HEK293T (cell line): ENCODE results near the gene POLR2C.

Source experiments
- CTCF ChIA-PET: fragments of 350-600 bp; formaldehyde crosslinking; extraction: SDS; loops from one replicate; lab custom pipeline; 2021; ENCODE audit warnings: antibody characterized with exemption, inconsistent platforms; lab: Yijun Ruan, JAX
- POLR2A ChIA-PET: fragments of 350-600 bp; formaldehyde crosslinking; extraction: SDS; loops from one replicate; lab custom pipeline; 2020; ENCODE audit warnings: antibody characterized with exemption, inconsistent platforms; lab: Yijun Ruan, JAX
- DNase-seq: peaks from one replicate; pipeline ENCODE4 v3.0.0; 2012; ENCODE audit warnings: mixed read lengths; ENCODE audit errors: extremely low spot score
- ARNT ChIP-seq: fragments of 450-650 bp; IDR thresholded peaks from 2 replicates; pipeline ENCODE4 v1.6.1; 2017; ENCODE audit warnings: mild to moderate bottlenecking
- BHLHE40 ChIP-seq: fragments of 450-650 bp; IDR thresholded peaks from 2 replicates; pipeline ENCODE4 v1.6.1; 2016; ENCODE audit warnings: mild to moderate bottlenecking, moderate library complexity, borderline replicate concordance
- CTBP1 ChIP-seq: fragments of 450-650 bp; IDR thresholded peaks from 2 replicates; pipeline ENCODE4 v1.6.1; 2016; ENCODE audit warnings: borderline replicate concordance
- ELF4 ChIP-seq: fragments of 450-650 bp; IDR thresholded peaks from 2 replicates; pipeline ENCODE4 v1.6.1; 2017; ENCODE audit warnings: antibody characterized with exemption
- FOXA1 ChIP-seq: fragments of 450-650 bp; IDR thresholded peaks from 2 replicates; pipeline ENCODE4 v1.6.1; 2016; ENCODE audit warnings: mild to moderate bottlenecking
- FOXK2 ChIP-seq: fragments of 450-650 bp; IDR thresholded peaks from 2 replicates; pipeline ENCODE4 v1.6.1; 2016; ENCODE audit warnings: mild to moderate bottlenecking
- FOXM1 ChIP-seq: fragments of 450-650 bp; IDR thresholded peaks from 2 replicates; pipeline ENCODE4 v1.6.1; 2017; ENCODE audit warnings: mild to moderate bottlenecking, borderline replicate concordance
- HDGF ChIP-seq: fragments of 450-650 bp; IDR thresholded peaks from 2 replicates; pipeline ENCODE4 v1.6.1; 2017; ENCODE audit warnings: antibody characterized with exemption, borderline replicate concordance
- L3MBTL2 ChIP-seq: fragments of 450-650 bp; conservative IDR thresholded peaks from 2 replicates; pipeline ENCODE4 v1.6.1; 2016; ENCODE audit warnings: mild to moderate bottlenecking
- LEF1 ChIP-seq: fragments of 450-650 bp; IDR thresholded peaks from 2 replicates; pipeline ENCODE4 v1.6.1; 2017; ENCODE audit warnings: mild to moderate bottlenecking, borderline replicate concordance
- NFRKB ChIP-seq: fragments of 450-650 bp; IDR thresholded peaks from 2 replicates; pipeline ENCODE4 v1.6.1; 2016; ENCODE audit warnings: mild to moderate bottlenecking, moderate library complexity
- SP1 ChIP-seq: fragments of 450-650 bp; IDR thresholded peaks from 2 replicates; pipeline ENCODE4 v1.6.1; 2017
- SUZ12 ChIP-seq: fragments of 450-650 bp; IDR thresholded peaks from 2 replicates; pipeline ENCODE4 v1.6.1; 2016; ENCODE audit warnings: mild to moderate bottlenecking
- TARDBP ChIP-seq: fragments of 450-650 bp; IDR thresholded peaks from 2 replicates; pipeline ENCODE4 v1.6.1; 2016
- ZNF384 ChIP-seq: fragments of 450-650 bp; IDR thresholded peaks from 2 replicates; pipeline ENCODE4 v1.6.1; 2016
- TF ChIP-seq, protein P1 (sequence below): fragments of 450-650 bp; IDR thresholded peaks from 2 replicates; pipeline ENCODE4 v1.6.1; 2016

Gene POLR2C

DNA sequence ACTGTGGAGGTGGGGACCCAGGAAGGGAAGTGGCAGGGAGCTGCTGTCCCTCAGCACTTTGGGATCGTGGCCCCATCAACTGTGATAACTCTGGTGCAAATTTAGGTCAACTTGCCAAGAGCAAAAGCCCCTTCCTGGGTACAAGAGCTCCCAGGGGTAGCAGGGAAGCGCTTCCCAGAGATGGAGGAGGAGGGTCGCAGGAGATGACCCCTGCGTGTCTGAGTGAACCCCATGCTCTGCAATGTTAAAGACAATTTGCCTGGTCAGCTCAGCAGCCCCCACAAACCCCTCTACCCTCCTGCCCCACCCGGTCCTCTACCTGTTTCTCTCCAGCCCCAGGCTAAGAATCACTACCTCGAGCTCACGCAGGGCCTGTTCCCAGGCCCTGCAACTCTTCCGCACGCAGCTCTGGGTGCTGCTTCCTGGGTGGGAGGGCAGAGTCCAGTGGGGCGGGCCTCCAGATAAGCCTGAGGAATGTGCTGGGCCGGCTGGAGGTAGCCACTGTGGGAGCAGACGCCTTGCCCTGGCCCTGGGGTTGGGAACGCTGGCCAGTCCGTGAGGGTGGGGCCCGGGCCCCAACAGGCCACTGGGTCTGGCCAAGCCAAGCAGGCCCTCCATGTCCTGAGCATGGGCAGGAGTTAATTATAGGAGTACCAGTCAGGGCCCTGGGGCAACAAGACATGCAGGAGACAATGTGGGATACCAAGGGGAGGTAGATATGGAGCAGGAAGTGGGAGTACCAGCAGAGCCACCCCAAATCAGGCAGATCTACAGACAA, 17.7 kb downstream of the POLR2C start:
- DNase-seq = no peak
- TF ChIP-seq FOXK2 (no peak), HDGF (no peak), CTBP1 (no peak), SP1 (no peak), TARDBP (no peak), L3MBTL2 (no peak), ELF4 (no peak), FOXM1 (no peak), NFRKB (no peak)
- ChIA-PET CTCF (no interaction called here), POLR2A (interaction anchor here (1.0 kb wide), 1 partner anchor 33 kb away, joined by 3 read pairs; the partner anchor contains the start of genes CIAPIN1 and COQ9)

DNA sequence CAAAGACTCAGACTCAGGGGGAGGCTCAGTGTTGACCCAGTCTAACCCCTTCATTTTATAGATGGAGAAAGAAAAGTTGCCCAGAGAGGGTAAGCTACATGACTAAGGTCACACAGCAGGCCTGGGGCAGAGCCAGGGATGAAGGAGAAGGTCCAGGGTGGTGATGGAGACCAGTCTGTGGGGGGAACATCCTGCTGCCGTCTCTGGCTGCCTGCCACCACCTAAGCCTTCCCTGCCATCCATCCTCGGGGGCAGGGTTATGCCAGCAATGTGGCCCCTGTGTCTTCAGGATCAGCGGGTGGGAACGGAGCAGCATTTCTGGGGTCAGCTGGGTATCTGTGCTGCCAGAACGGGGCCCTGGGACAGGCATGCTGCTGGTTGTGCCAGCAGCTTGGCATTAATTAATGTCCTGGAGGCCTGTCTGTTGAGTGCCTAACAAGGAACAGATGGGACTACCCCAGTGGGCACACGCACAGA, 18.3 kb downstream of the POLR2C start:
- CTCF ChIA-PET = interaction anchor here (0.8 kb wide), 1 partner anchor 39 kb away, joined by 4 read pairs; no protein-coding TSS in a partner anchor
- POLR2A ChIA-PET = no interaction called here
- no peak for DNase-seq
- TF ChIP-seq HDGF (no peak), NFRKB (no peak), ELF4 (no peak), FOXA1 (no peak), FOXK2 (no peak), L3MBTL2 (no peak), SP1 (no peak), ARNT (no peak), LEF1 (no peak), TARDBP (no peak), ZNF384 (no peak), BHLHE40 (no peak), CTBP1 (no peak), FOXM1 (no peak), SUZ12 (no peak)
- TF ChIP-seq, protein P1, sequence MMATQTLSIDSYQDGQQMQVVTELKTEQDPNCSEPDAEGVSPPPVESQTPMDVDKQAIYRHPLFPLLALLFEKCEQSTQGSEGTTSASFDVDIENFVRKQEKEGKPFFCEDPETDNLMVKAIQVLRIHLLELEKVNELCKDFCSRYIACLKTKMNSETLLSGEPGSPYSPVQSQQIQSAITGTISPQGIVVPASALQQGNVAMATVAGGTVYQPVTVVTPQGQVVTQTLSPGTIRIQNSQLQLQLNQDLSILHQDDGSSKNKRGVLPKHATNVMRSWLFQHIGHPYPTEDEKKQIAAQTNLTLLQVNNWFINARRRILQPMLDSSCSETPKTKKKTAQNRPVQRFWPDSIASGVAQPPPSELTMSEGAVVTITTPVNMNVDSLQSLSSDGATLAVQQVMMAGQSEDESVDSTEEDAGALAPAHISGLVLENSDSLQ = no peak

DNA sequence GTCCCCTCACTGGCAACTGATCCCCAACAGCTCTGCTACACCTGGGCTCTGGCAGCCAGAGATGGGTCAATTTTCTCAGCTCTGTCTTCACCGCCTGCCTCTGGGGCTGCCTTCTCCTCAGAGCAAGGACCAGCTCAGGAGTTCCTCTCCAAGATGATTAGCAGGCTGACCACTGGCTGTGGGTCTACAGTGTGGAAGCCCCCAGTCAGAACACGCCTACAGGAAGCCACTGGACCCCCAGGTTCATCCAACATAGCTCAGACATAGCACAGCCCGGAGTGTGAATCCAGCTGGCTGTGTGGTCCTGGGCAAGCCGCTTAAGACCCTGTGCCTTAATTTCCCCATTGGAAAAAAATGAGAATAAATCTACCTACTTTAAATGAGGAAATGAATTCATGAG, 18.9 kb downstream of the POLR2C start:
- no peak for DNase-seq
- POLR2A ChIA-PET = no interaction called here
- CTCF ChIA-PET = interaction anchor here (0.8 kb wide), 1 partner anchor 38 kb away, joined by 4 read pairs; no protein-coding TSS in a partner anchor
- no peak for TF ChIP-seq FOXA1
- TF ChIP-seq NFRKB = no peak

DNA sequence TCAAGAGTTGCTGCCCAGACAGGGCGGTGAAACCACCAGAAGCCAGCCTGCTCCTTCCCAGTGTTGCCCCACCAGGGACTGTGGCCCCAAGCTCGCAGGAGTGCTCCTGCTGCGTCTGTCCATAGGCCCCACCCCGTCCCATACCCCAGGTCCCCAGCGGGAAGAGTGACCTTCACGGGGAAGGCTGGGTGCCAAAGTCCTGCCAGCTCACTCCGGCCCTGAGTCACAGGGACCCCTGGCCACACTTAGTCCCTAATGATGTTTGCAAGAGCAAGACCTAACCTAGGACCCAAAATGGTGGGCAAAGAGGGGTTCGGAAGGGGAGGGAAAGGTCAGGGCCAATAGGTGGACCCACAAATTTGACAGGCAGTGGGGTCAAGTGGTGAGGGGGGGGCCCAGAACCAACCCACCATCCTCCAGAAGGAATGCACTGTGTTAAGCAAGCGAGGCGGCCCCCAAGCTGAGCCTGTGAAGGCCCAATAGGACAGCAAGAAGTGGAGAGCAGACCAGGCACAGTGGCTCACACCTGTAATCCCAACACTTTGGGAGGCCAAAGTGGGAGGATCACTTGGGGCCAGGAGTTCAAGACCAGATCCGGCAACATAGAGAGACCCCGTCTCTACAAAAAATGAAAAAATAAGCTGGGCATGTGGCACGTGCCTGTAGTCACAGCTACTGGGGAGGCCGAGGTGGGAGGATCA, 20.5 kb downstream of the POLR2C start:
- CTCF ChIA-PET = no interaction called here

DNA sequence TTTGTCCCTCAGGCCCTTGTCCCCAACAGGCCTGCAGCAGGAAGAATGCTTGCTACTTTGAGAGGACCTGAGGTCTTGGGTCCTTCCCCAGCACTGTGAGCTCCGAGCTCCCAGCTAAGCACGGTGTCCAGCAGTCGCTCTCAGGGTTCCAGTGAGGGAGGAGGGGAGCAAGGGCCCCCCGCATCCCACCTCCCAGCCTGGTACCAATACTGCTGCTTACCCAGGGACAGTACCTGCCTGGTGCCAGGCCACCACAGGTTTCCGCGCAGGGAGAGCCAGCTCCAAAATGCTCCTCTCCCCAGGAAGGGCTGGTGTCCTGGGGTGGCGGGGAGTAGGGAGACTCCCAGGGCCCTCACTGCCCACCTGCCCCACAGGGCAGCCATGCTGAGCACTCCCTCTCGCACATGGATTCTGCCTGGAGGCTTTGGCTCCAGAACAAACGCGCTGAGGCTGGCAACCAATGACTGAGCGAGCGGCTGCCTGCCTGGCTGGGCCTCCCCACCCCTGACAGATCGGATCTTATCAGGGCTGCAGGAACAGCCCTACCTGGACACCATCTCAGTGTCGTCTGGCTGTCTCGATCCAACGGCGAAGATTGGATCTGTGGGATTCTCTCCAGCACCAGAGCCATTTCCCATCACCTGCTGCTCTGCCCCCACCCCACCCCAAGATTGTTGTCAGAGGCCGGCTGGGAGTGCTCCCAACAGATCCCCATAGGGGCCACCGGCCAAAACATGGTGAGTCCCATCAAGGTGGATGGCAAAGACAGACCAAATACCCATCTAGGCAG, 21.4 kb downstream of the POLR2C start:
- ChIA-PET POLR2A (interaction anchor here (1.6 kb wide), 1 partner anchor 37 kb away, joined by 5 read pairs; the partner anchor contains the start of genes CIAPIN1 and COQ9), CTCF (interaction anchor here (1.1 kb wide), 1 partner anchor 61 kb away, joined by 3 read pairs; no protein-coding TSS in a partner anchor)
- no peak for TF ChIP-seq ELF4
- no peak for TF ChIP-seq HDGF
- no peak for TF ChIP-seq FOXK2
- no peak for TF ChIP-seq SUZ12
- TF ChIP-seq, protein P1 = no peak
- TF ChIP-seq SP1 = no peak
- DNase-seq = no peak

More for the DNA sequence above, 20.5 kb downstream of the POLR2C start:
- TF ChIP-seq SUZ12 (no peak), TARDBP (no peak), HDGF (no peak), FOXK2 (no peak), FOXM1 (no peak), ARNT (no peak), NFRKB (no peak), ELF4 (no peak), CTBP1 (no peak), ZNF384 (no peak)
- TF ChIP-seq, protein P1 = no peak
- POLR2A ChIA-PET = interaction anchor here (1.6 kb wide), 1 partner anchor 36 kb away, joined by 5 read pairs; the partner anchor contains the start of genes CIAPIN1 and COQ9
- DNase-seq = no peak
